Measurements from ENCODE around the gene LHFPL3.

LHFPL3 gene

DNA sequence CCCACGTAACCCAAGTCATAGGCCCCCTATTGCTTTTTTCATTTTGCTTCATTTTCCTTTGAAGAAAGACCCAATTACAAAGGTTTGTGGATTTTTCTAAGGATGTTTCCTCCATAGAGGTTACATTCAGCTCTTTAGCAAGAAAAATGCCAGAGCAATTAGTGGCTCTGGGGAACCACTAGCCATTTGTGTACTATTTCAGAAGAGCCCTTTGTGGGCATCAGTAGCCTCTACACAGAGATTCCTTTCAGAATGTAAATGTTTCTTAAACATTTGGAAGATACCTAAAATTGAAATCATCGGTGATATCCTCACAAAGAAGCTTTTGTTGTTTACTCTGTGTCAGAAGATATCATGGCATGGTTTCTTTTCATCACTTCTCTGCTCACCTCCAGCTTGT is 394.6 kb downstream of the LHFPL3 start:
- H2BK5ac ChIP-seq (ENCODE audit: low read length) = no peak overlapping the region
- WGBS, 2 donors (ENCODE audit: extremely low coverage in 2 of 2, insufficient read length in 2 of 2, insufficient replicate concordance in 1 of 2) = no CpG with 5 or more reads among the region's 2 CpGs

GRCh38 chr7:104758504-104758903 is 430.1 kb downstream of the LHFPL3 start:
- H3K36me3 ChIP-seq (replicated peaks in 1 of 2; ENCODE audit: control insufficient read depth in 2 of 2, insufficient read depth in 2 of 2, low read length in 2 of 2) = no peaks in the 10 kb centered on the region
- H3K14ac ChIP-seq (ENCODE audit: low read length) = no peak overlapping the region
- no peaks in the 10 kb centered on the region for H3K79me1 ChIP-seq (ENCODE audit: low read depth, low read length)
- DNase-seq (ENCODE audit: low spot score) = no peak
- H3K9me3 ChIP-seq (replicated peaks in 1 of 2; ENCODE audit: control insufficient read depth in 2 of 2, insufficient read depth in 1 of 2, low read depth in 1 of 2, low read length in 2 of 2) = peaks cover 0 to 1% of the 10 kb centered on the region in 2 donors
- H3K4ac ChIP-seq (ENCODE audit: low read length) = no peak overlapping the region
- no peak overlapping the region for H2AFZ ChIP-seq (ENCODE audit: low read length)
- no peak overlapping the region for H2BK15ac ChIP-seq (ENCODE audit: low read length)
- no peak overlapping the region for H4K8ac ChIP-seq (ENCODE audit: low read depth, low read length)
- H2BK120ac ChIP-seq (ENCODE audit: low read depth, low read length) = no peak overlapping the region
- H3K18ac ChIP-seq (ENCODE audit: low read length) = no peak overlapping the region
- H3K23ac ChIP-seq (ENCODE audit: low read depth, low read length, poor library complexity) = no peak overlapping the region
- H3K4me2 ChIP-seq (ENCODE audit: insufficient read depth, low read length, poor library complexity, severe bottlenecking) = no peak overlapping the region
- no CpG with 5 or more reads among the region's 4 CpGs for WGBS, 2 donors (ENCODE audit: extremely low coverage in 2 of 2, insufficient read length in 2 of 2, insufficient replicate concordance in 1 of 2)
- H2BK12ac ChIP-seq (ENCODE audit: low read length) = no peak overlapping the region
- no peaks in the 10 kb centered on the region for H3K4me1 ChIP-seq (ENCODE audit: control insufficient read depth in 2 of 2, insufficient read depth in 1 of 2, low read depth in 1 of 2, low read length in 2 of 2)
- no peak overlapping the region for H3K9ac ChIP-seq (ENCODE audit: low read depth, low read length, poor library complexity)
- no peak overlapping the region for H3K4me3 ChIP-seq (ENCODE audit: low read length in 2 of 2)
- no peak overlapping the region for H2AK5ac ChIP-seq (ENCODE audit: low read depth, low read length)
- no peak overlapping the region for H4K91ac ChIP-seq (ENCODE audit: low read depth, low read length, poor library complexity)
- H3K27me3 ChIP-seq (ENCODE audit: control insufficient read depth in 3 of 3, insufficient read depth in 3 of 3, low read depth in 1 of 3, low read length in 3 of 3) = no peaks in the 10 kb centered on the region
- no peak overlapping the region for H2BK5ac ChIP-seq (ENCODE audit: low read length)
- H3K27ac ChIP-seq (replicated peaks; ENCODE audit: low read length) = no peak overlapping the region

More for the DNA sequence above, 394.6 kb downstream of the LHFPL3 start:
- no peak overlapping the region for H3K4ac ChIP-seq (ENCODE audit: low read length)
- no peak overlapping the region for H2BK120ac ChIP-seq (ENCODE audit: low read depth, low read length)
- no peak overlapping the region for H4K91ac ChIP-seq (ENCODE audit: low read depth, low read length, poor library complexity)
- H2BK12ac ChIP-seq (ENCODE audit: low read length) = no peak overlapping the region
- no peak overlapping the region for H3K23ac ChIP-seq (ENCODE audit: low read depth, low read length, poor library complexity)
- no peak overlapping the region for H3K18ac ChIP-seq (ENCODE audit: low read length)
- H4K8ac ChIP-seq (ENCODE audit: low read depth, low read length) = no peak overlapping the region
- H2AFZ ChIP-seq (ENCODE audit: low read length) = no peak overlapping the region
- no peak overlapping the region for H2AK5ac ChIP-seq (ENCODE audit: low read depth, low read length)
- no peaks in the 10 kb centered on the region for H3K27me3 ChIP-seq (ENCODE audit: control insufficient read depth in 3 of 3, insufficient read depth in 3 of 3, low read depth in 1 of 3, low read length in 3 of 3)
- H3K79me1 ChIP-seq (ENCODE audit: low read depth, low read length) = no peaks in the 10 kb centered on the region
- no peaks in the 10 kb centered on the region for H3K4me1 ChIP-seq (ENCODE audit: control insufficient read depth in 2 of 2, insufficient read depth in 1 of 2, low read depth in 1 of 2, low read length in 2 of 2)
- no peak overlapping the region for H3K4me3 ChIP-seq (ENCODE audit: low read length in 2 of 2)
- no peak overlapping the region for H3K27ac ChIP-seq (replicated peaks; ENCODE audit: low read length)
- H3K36me3 ChIP-seq (replicated peaks in 1 of 2; ENCODE audit: control insufficient read depth in 2 of 2, insufficient read depth in 2 of 2, low read length in 2 of 2) = no peaks in the 10 kb centered on the region
- H2BK15ac ChIP-seq (ENCODE audit: low read length) = no peak overlapping the region
- no peak for DNase-seq (ENCODE audit: low spot score)
- H3K9ac ChIP-seq (ENCODE audit: low read depth, low read length, poor library complexity) = no peak overlapping the region
- H3K9me3 ChIP-seq (replicated peaks in 1 of 2; ENCODE audit: control insufficient read depth in 2 of 2, insufficient read depth in 1 of 2, low read depth in 1 of 2, low read length in 2 of 2) = no peaks in the 10 kb centered on the region
- no peak overlapping the region for H3K14ac ChIP-seq (ENCODE audit: low read length)
- no peak overlapping the region for H3K4me2 ChIP-seq (ENCODE audit: insufficient read depth, low read length, poor library complexity, severe bottlenecking)

- WGBS, 2 donors (ENCODE audit: extremely low coverage in 2 of 2, insufficient read length in 2 of 2, insufficient replicate concordance in 1 of 2) = no CpG with 5 or more reads among the region's 4 CpGs
- H2BK15ac ChIP-seq (ENCODE audit: low read length) = no peak overlapping the region
- no peak overlapping the region for H2BK120ac ChIP-seq (ENCODE audit: low read depth, low read length)
Measured at GRCh38 chr7:104761892-104762291, 433.5 kb downstream of the LHFPL3 start.

DNA sequence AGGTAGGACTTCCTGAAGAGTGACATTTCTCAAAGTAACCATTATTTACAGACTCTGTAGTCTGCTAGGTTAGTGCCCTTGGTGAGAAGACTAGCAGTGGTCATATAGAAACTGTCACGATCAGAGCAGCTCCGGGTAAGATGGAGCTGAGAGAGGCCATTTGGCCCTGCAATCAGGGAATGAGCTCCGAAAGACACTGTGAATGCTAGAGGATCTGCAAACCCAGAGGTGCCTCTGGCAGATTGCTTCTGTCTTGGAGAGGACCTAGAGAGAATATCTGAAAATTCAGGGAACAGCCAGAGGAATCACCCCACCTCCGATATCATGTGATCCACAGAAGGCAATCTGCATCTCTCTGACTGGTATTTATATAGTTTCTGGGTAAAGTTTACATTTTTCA is 438.7 kb downstream of the LHFPL3 start:
- H3K4ac ChIP-seq (ENCODE audit: low read length) = no peak overlapping the region
- no peak overlapping the region for H3K23ac ChIP-seq (ENCODE audit: low read depth, low read length, poor library complexity)
- no peak overlapping the region for H3K14ac ChIP-seq (ENCODE audit: low read length)
- H3K4me3 ChIP-seq (ENCODE audit: low read length in 2 of 2) = no peak overlapping the region
- no peaks in the 10 kb centered on the region for H3K27me3 ChIP-seq (ENCODE audit: control insufficient read depth in 3 of 3, insufficient read depth in 3 of 3, low read depth in 1 of 3, low read length in 3 of 3)
- no peaks in the 10 kb centered on the region for H3K79me1 ChIP-seq (ENCODE audit: low read depth, low read length)
- no peak for DNase-seq (ENCODE audit: low spot score)
- H4K91ac ChIP-seq (ENCODE audit: low read depth, low read length, poor library complexity) = no peak overlapping the region
- H3K36me3 ChIP-seq (replicated peaks in 1 of 2; ENCODE audit: control insufficient read depth in 2 of 2, insufficient read depth in 2 of 2, low read length in 2 of 2) = no peaks in the 10 kb centered on the region
- no CpG with 5 or more reads among the region's 4 CpGs for WGBS, 2 donors (ENCODE audit: extremely low coverage in 2 of 2, insufficient read length in 2 of 2, insufficient replicate concordance in 1 of 2)
- H2AK5ac ChIP-seq (ENCODE audit: low read depth, low read length) = no peak overlapping the region
- peaks cover 2 to 3% of the 10 kb centered on the region in 2 donors for H3K4me1 ChIP-seq (ENCODE audit: control insufficient read depth in 2 of 2, insufficient read depth in 1 of 2, low read depth in 1 of 2, low read length in 2 of 2)
- H2BK5ac ChIP-seq (ENCODE audit: low read length) = no peak overlapping the region
- no peaks in the 10 kb centered on the region for H3K9me3 ChIP-seq (replicated peaks in 1 of 2; ENCODE audit: control insufficient read depth in 2 of 2, insufficient read depth in 1 of 2, low read depth in 1 of 2, low read length in 2 of 2)
- H3K27ac ChIP-seq (replicated peaks; ENCODE audit: low read length) = no peak overlapping the region
- H3K9ac ChIP-seq (ENCODE audit: low read depth, low read length, poor library complexity) = no peak overlapping the region
- no peak overlapping the region for H4K8ac ChIP-seq (ENCODE audit: low read depth, low read length)
- no peak overlapping the region for H3K4me2 ChIP-seq (ENCODE audit: insufficient read depth, low read length, poor library complexity, severe bottlenecking)
- no peak overlapping the region for H2AFZ ChIP-seq (ENCODE audit: low read length)
- no peak overlapping the region for H2BK15ac ChIP-seq (ENCODE audit: low read length)
- H3K18ac ChIP-seq (ENCODE audit: low read length) = no peak overlapping the region
- no peak overlapping the region for H2BK12ac ChIP-seq (ENCODE audit: low read length)
- no peak overlapping the region for H2BK120ac ChIP-seq (ENCODE audit: low read depth, low read length)

More at GRCh38 chr7:104761892-104762291, 433.5 kb downstream of the LHFPL3 start:
- H3K18ac ChIP-seq (ENCODE audit: low read length) = no peak overlapping the region
- no peak for DNase-seq (ENCODE audit: low spot score)
- no peak overlapping the region for H2AFZ ChIP-seq (ENCODE audit: low read length)
- no peaks in the 10 kb centered on the region for H3K27me3 ChIP-seq (ENCODE audit: control insufficient read depth in 3 of 3, insufficient read depth in 3 of 3, low read depth in 1 of 3, low read length in 3 of 3)
- H4K91ac ChIP-seq (ENCODE audit: low read depth, low read length, poor library complexity) = no peak overlapping the region
- H2AK5ac ChIP-seq (ENCODE audit: low read depth, low read length) = no peak overlapping the region
- no peak overlapping the region for H3K4me3 ChIP-seq (ENCODE audit: low read length in 2 of 2)
- H3K4ac ChIP-seq (ENCODE audit: low read length) = no peak overlapping the region
- H3K9ac ChIP-seq (ENCODE audit: low read depth, low read length, poor library complexity) = no peak overlapping the region
- H3K4me2 ChIP-seq (ENCODE audit: insufficient read depth, low read length, poor library complexity, severe bottlenecking) = no peak overlapping the region
- no peak overlapping the region for H2BK5ac ChIP-seq (ENCODE audit: low read length)
- no peak overlapping the region for H3K27ac ChIP-seq (replicated peaks; ENCODE audit: low read length)
- no peak overlapping the region for H3K14ac ChIP-seq (ENCODE audit: low read length)
- no peak overlapping the region for H2BK12ac ChIP-seq (ENCODE audit: low read length)
- no peak overlapping the region for H3K23ac ChIP-seq (ENCODE audit: low read depth, low read length, poor library complexity)
- no peaks in the 10 kb centered on the region for H3K79me1 ChIP-seq (ENCODE audit: low read depth, low read length)
- no peak overlapping the region for H4K8ac ChIP-seq (ENCODE audit: low read depth, low read length)
- H3K9me3 ChIP-seq (replicated peaks in 1 of 2; ENCODE audit: control insufficient read depth in 2 of 2, insufficient read depth in 1 of 2, low read depth in 1 of 2, low read length in 2 of 2) = no peaks in the 10 kb centered on the region
- H3K4me1 ChIP-seq (ENCODE audit: control insufficient read depth in 2 of 2, insufficient read depth in 1 of 2, low read depth in 1 of 2, low read length in 2 of 2) = no peaks in the 10 kb centered on the region
- no peaks in the 10 kb centered on the region for H3K36me3 ChIP-seq (replicated peaks in 1 of 2; ENCODE audit: control insufficient read depth in 2 of 2, insufficient read depth in 2 of 2, low read length in 2 of 2)

All from neuronal stem cell (in vitro differentiated cells).